ENCODE measurements around the gene SEM1.

The SEM1 gene

GRCh38 chr7:96686305-96686704, 23.3 kb downstream of the SEM1 start:
- Histone ChIP-seq H3K27me3 (ENCODE audit: control insufficient read depth, insufficient read depth, low read length, poor library complexity, severe bottlenecking) (no peaks in the 10 kb centered on the region), H3K27ac (ENCODE audit: insufficient read depth, low read depth, low read length, poor library complexity, severe bottlenecking) (no peak overlapping the region), H3K36me3 (ENCODE audit: control insufficient read depth, insufficient read depth, low read length) (no peaks in the 10 kb centered on the region), H3K9me3 (ENCODE audit: control insufficient read depth, low read length) (no peaks in the 10 kb centered on the region), H3K4me1 (ENCODE audit: control insufficient read depth, insufficient read depth, low read length) (no peaks in the 10 kb centered on the region), H3K4me3 (ENCODE audit: insufficient read depth, low read depth, low read length) (no peak overlapping the region)

DNA sequence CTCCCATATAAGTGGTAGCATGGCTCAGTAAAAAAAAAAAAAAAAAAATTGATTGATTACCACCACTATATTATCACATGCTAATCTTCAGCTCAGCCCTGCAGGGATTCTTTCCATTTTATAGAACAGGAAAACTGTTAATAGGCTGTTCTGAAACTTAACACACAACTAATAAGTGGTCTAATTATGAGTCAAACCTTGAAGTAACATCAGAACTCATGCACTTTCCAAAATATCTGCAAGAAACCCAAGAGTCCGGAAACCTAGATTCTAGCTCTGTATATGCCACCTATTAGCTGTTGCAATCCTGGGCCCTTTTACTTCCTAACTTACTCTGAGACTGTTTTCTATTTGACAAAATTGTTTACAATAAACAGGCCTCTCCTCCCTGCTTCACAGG, 23.9 kb downstream of the SEM1 start:
- no peaks in the 10 kb centered on the region for H3K9me3 ChIP-seq (ENCODE audit: control insufficient read depth, low read length)
- H3K4me1 ChIP-seq (ENCODE audit: control insufficient read depth, insufficient read depth, low read length): no peaks in the 10 kb centered on the region
- WGBS, 2 experiments: 92 to 100% methylated on average over 1 of the region's 1 CpG
- H3K27me3 ChIP-seq (ENCODE audit: control insufficient read depth, insufficient read depth, low read length, poor library complexity, severe bottlenecking): no peaks in the 10 kb centered on the region
- H3K36me3 ChIP-seq (ENCODE audit: control insufficient read depth, insufficient read depth, low read length): no peaks in the 10 kb centered on the region
- H3K4me3 ChIP-seq (ENCODE audit: insufficient read depth, low read depth, low read length): no peak overlapping the region
- H3K27ac ChIP-seq (ENCODE audit: insufficient read depth, low read depth, low read length, poor library complexity, severe bottlenecking): no peak overlapping the region

- 87 to 100% methylated on average over 2 to 3 of the region's 3 CpGs for whole genome bisulfite sequencing, 2 experiments
- Histone ChIP-seq H3K27me3 (ENCODE audit: control insufficient read depth, insufficient read depth, low read length, poor library complexity, severe bottlenecking) (no peaks in the 10 kb centered on the region), H3K9me3 (ENCODE audit: control insufficient read depth, low read length) (no peaks in the 10 kb centered on the region), H3K4me3 (ENCODE audit: insufficient read depth, low read depth, low read length) (no peak overlapping the region), H3K27ac (ENCODE audit: insufficient read depth, low read depth, low read length, poor library complexity, severe bottlenecking) (no peak overlapping the region), H3K36me3 (ENCODE audit: control insufficient read depth, insufficient read depth, low read length) (no peaks in the 10 kb centered on the region), H3K4me1 (ENCODE audit: control insufficient read depth, insufficient read depth, low read length) (no peaks in the 10 kb centered on the region)
Measured at GRCh38 chr7:96685353-96685752, 24.3 kb downstream of the SEM1 start.

DNA sequence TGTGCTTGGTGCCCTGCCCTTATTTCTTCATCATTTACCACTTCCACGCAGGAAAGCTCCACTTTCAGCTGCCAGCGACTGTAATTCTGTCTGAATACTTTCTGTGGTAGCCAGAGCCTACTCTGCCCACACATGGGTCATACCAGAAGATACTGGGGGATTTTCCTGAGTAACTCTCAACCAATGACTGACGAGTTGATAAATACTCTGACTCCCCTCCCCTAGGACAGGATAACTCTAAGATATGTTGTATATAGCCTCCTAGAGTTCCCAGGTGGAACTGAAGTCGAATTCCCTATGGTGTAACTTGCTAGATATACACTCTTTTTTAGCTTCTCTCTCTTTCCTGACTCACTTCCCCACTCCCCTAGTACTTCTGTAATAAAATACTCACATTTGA, 29.8 kb downstream of the SEM1 start:
- no peaks in the 10 kb centered on the region for H3K27me3 ChIP-seq (ENCODE audit: control insufficient read depth, insufficient read depth, low read length, poor library complexity, severe bottlenecking)
- H3K27ac ChIP-seq (ENCODE audit: insufficient read depth, low read depth, low read length, poor library complexity, severe bottlenecking): no peak overlapping the region
- no peaks in the 10 kb centered on the region for H3K4me1 ChIP-seq (ENCODE audit: control insufficient read depth, insufficient read depth, low read length)
- no peak overlapping the region for H3K4me3 ChIP-seq (ENCODE audit: insufficient read depth, low read depth, low read length)
- no peaks in the 10 kb centered on the region for H3K9me3 ChIP-seq (ENCODE audit: control insufficient read depth, low read length)
- WGBS, 2 experiments: 82 to 88% methylated on average over 4 of the region's 4 CpGs
- no peaks in the 10 kb centered on the region for H3K36me3 ChIP-seq (ENCODE audit: control insufficient read depth, insufficient read depth, low read length)

- Histone ChIP-seq H3K27me3 (ENCODE audit: control insufficient read depth, insufficient read depth, low read length, poor library complexity, severe bottlenecking) (no peaks in the 10 kb centered on the region), H3K9me3 (ENCODE audit: control insufficient read depth, low read length) (no peaks in the 10 kb centered on the region), H3K36me3 (ENCODE audit: control insufficient read depth, insufficient read depth, low read length) (no peaks in the 10 kb centered on the region), H3K27ac (ENCODE audit: insufficient read depth, low read depth, low read length, poor library complexity, severe bottlenecking) (no peak overlapping the region), H3K4me1 (ENCODE audit: control insufficient read depth, insufficient read depth, low read length) (no peaks in the 10 kb centered on the region), H3K4me3 (ENCODE audit: insufficient read depth, low read depth, low read length) (no peak overlapping the region)
- 95 to 98% methylated on average over 5 of the region's 5 CpGs for WGBS, 2 experiments
Measured at GRCh38 chr7:96676919-96677318, 32.7 kb downstream of the SEM1 start.

DNA sequence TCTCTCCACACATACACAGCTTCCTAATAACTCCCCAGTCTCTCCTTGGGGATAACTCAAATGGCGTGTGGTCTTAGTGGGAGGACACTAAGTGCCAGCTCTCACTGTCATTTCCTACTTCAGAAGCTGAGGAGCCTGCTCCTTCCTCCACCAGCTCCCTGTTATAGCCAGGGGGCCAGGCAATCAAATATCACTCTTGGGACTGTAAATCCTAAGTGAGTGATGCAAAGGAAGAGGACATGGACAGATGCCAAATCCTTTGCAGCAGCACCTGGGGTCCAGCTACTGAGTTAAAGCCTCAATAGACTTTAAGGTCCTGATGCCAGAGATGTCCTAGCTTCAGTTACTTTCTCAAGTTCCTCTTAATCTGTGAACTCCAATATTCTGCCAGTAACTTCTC, 34.1 kb downstream of the SEM1 start:
- Histone ChIP-seq H3K27ac (ENCODE audit: insufficient read depth, low read depth, low read length, poor library complexity, severe bottlenecking) (no peak overlapping the region), H3K36me3 (ENCODE audit: control insufficient read depth, insufficient read depth, low read length) (no peaks in the 10 kb centered on the region), H3K9me3 (ENCODE audit: control insufficient read depth, low read length) (no peaks in the 10 kb centered on the region), H3K27me3 (ENCODE audit: control insufficient read depth, insufficient read depth, low read length, poor library complexity, severe bottlenecking) (no peaks in the 10 kb centered on the region), H3K4me1 (ENCODE audit: control insufficient read depth, insufficient read depth, low read length) (no peaks in the 10 kb centered on the region), H3K4me3 (ENCODE audit: insufficient read depth, low read depth, low read length) (no peak overlapping the region)
- 96 to 100% methylated on average over 1 of the region's 1 CpG for WGBS, 2 experiments

DNA sequence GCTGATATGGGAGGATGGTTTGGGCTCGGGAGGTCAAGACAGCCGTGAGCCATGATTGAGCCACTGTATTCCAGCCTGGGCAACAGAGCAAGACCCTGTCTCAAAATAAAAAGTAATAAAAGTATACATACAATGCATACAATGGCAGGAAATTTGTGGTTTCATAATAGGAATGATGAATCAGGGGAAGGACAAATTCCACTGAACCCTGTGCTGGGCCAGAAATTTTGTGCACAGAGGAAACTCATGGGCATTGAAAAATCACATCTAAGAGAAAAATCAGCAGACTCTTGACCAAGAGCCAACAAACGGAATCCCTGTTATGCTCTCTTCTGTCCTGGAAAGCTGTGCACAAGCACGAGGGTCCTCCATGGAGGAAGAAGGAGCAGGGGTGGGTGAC, 35.1 kb downstream of the SEM1 start:
- H3K9me3 ChIP-seq (ENCODE audit: control insufficient read depth, low read length): no peaks in the 10 kb centered on the region
- no peaks in the 10 kb centered on the region for H3K4me1 ChIP-seq (ENCODE audit: control insufficient read depth, insufficient read depth, low read length)
- no peaks in the 10 kb centered on the region for H3K27me3 ChIP-seq (ENCODE audit: control insufficient read depth, insufficient read depth, low read length, poor library complexity, severe bottlenecking)
- H3K27ac ChIP-seq (ENCODE audit: insufficient read depth, low read depth, low read length, poor library complexity, severe bottlenecking): no peak overlapping the region
- no peak overlapping the region for H3K4me3 ChIP-seq (ENCODE audit: insufficient read depth, low read depth, low read length)
- WGBS, 2 experiments: 98 to 100% methylated on average over 4 of the region's 4 CpGs
- no peaks in the 10 kb centered on the region for H3K36me3 ChIP-seq (ENCODE audit: control insufficient read depth, insufficient read depth, low read length)

DNA sequence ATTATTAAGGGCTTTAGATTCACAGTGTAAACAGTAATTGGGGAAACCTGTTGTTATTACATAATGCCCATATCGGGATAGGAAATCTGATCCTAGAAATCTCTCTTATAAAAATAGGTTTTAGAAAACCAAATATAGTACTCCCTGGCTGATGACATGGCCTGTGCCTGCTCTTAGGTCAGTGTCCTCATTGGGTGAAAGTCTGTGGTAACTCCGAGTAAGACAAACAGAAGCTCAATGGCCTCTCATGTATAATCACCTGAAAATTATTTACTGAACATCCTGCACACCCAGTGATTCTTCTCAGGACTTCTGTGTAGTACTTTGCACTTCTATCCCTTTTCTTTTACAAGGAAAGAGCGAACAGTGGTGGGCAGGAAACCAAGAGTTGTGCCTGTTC, 37.8 kb downstream of the SEM1 start:
- Histone ChIP-seq H3K9me3 (ENCODE audit: control insufficient read depth, low read length) (no peaks in the 10 kb centered on the region), H3K27me3 (ENCODE audit: control insufficient read depth, insufficient read depth, low read length, poor library complexity, severe bottlenecking) (no peaks in the 10 kb centered on the region), H3K4me3 (ENCODE audit: insufficient read depth, low read depth, low read length) (no peak overlapping the region), H3K27ac (ENCODE audit: insufficient read depth, low read depth, low read length, poor library complexity, severe bottlenecking) (no peak overlapping the region), H3K36me3 (ENCODE audit: control insufficient read depth, insufficient read depth, low read length) (no peaks in the 10 kb centered on the region), H3K4me1 (ENCODE audit: control insufficient read depth, insufficient read depth, low read length) (no peaks in the 10 kb centered on the region)
- WGBS, 2 experiments: 97% methylated on average over 3 of the region's 3 CpGs

GRCh38 chr7:96670338-96671289, 39.0 kb downstream of the SEM1 start:
- WGBS, 2 experiments: 91 to 92% methylated on average over 3 of the region's 3 CpGs
- H3K36me3 ChIP-seq (ENCODE audit: control insufficient read depth, insufficient read depth, low read length): no peaks in the 10 kb centered on the region
- H3K27me3 ChIP-seq (ENCODE audit: control insufficient read depth, insufficient read depth, low read length, poor library complexity, severe bottlenecking): no peaks in the 10 kb centered on the region

DNA sequence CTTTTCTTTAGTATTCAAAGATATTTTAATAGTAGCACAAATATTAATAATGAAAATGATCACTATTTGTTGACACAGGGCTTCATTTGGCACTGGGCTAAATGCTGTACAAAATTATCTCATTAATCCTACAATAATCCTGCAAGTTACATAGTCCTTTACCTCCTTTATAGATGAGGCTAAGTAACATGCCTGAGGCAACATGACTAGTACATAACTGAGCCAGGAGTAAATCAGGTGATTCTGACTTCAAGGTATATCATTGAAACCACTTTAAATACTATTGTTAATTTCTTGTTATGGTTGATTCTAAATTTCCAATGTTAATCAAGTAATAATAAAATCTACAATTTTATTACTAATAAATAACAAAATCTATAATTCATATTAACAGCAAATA, 39.8 kb downstream of the SEM1 start:
- no peaks in the 10 kb centered on the region for H3K27me3 ChIP-seq (ENCODE audit: control insufficient read depth, insufficient read depth, low read length, poor library complexity, severe bottlenecking)
- no peaks in the 10 kb centered on the region for H3K4me1 ChIP-seq (ENCODE audit: control insufficient read depth, insufficient read depth, low read length)
- no peaks in the 10 kb centered on the region for H3K9me3 ChIP-seq (ENCODE audit: control insufficient read depth, low read length)
- no peak overlapping the region for H3K27ac ChIP-seq (ENCODE audit: insufficient read depth, low read depth, low read length, poor library complexity, severe bottlenecking)
- no peak overlapping the region for H3K4me3 ChIP-seq (ENCODE audit: insufficient read depth, low read depth, low read length)
- no peaks in the 10 kb centered on the region for H3K36me3 ChIP-seq (ENCODE audit: control insufficient read depth, insufficient read depth, low read length)

More at GRCh38 chr7:96670338-96671289, 39.0 kb downstream of the SEM1 start:
- Histone ChIP-seq H3K27ac (ENCODE audit: insufficient read depth, low read depth, low read length, poor library complexity, severe bottlenecking) (no peak overlapping the region), H3K9me3 (ENCODE audit: control insufficient read depth, low read length) (no peaks in the 10 kb centered on the region), H3K4me3 (ENCODE audit: insufficient read depth, low read depth, low read length) (no peak overlapping the region), H3K4me1 (ENCODE audit: control insufficient read depth, insufficient read depth, low read length) (no peaks in the 10 kb centered on the region)

All from ectodermal cell (in vitro differentiated cells).